ENCODE measurements around the gene PSTPIP1. TPM values are rescaled to one million over a fixed set of nuclear protein-coding genes. Genes with fewer than 3 reads are reported as not detected.

The PSTPIP1 gene
- total RNA-seq, 4 donors from 2014 or later = 0.57 to 9.9 (median 5.3) TPM

- no peaks in the 10 kb centered on the region for H3K36me3 ChIP-seq
- intact Hi-C loops (cut with DNase I) = no loop called here
- H3K4me1 ChIP-seq = peaks cover 0 to 24% (median 0%) of the 10 kb centered on the region in 3 donors
- H3K4me3 ChIP-seq = no peak overlapping the region
- no peaks in the 10 kb centered on the region for H3K9me3 ChIP-seq
- TF ChIP-seq CTCF (IDR thresholded peaks at IDR 0.05) = no peak
- 69 to 79% methylated on average over 5 to 11 of the region's 12 CpGs for WGBS, 2 donors
- no peak overlapping the region for H3K27ac ChIP-seq
- DNase-seq = no peak
- peaks cover 0 to 20% (median 0%) of the 10 kb centered on the region in 4 donors for H3K27me3 ChIP-seq
These were observed 32.3 kb downstream of the PSTPIP1 start for GRCh38 chr15:77027111-77027696.

DNA sequence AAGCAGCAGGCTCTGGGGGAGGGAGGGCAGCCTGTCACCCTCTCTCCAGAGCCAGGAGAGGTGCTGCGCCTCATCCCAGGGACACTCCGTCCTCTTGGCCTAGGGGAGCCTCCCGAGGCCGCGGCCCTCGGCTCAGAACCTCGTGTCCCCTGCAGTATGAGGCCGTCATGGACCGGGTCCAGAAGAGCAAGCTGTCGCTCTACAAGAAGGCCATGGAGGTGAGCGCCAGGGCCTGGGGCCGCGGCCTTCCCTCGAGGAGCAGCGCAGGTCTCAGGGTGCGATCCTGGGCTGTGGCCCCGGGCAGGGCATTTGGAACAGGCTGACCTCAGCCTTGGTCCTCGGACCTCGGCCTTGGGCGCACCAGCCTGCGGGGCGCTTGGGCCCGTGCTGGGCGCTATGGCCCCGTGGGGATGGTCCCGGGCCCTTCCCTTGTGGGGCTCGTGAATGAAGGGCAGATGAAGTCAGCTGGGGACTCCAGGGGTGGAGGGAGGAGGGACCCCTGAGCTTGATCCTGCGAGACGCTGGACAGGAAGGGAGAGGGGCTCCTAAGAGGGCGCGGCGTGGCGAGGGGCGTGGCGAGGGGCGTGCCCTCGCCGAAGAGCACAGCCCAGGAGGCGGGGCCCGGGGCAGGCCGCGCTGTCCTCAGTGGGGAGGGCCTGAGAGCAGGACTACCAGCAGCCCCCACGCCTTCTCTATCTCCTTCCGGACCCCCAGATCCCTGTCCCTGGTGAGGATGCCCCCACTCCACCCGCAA is 32.9 kb downstream of the PSTPIP1 start:
- H3K4me1 ChIP-seq = peaks cover 0 to 24% (median 0%) of the 10 kb centered on the region in 3 donors
- no peaks in the 10 kb centered on the region for H3K36me3 ChIP-seq
- no peak overlapping the region for H3K27ac ChIP-seq
- TF ChIP-seq POLR2A (IDR thresholded peaks at IDR 0.05) (no peak), CTCF (IDR thresholded peaks at IDR 0.05) (no peak)
- intact Hi-C loops (cut with DNase I) = no loop called here
- peak overlapping the region in 2 of 4 donors; percentile 12 to 43 for H3K4me3 ChIP-seq
- no peak for DNase-seq
- H3K27me3 ChIP-seq = peaks cover 0 to 20% (median 0%) of the 10 kb centered on the region in 4 donors
- H3K9me3 ChIP-seq = no peaks in the 10 kb centered on the region
- 63% methylated on average over 8 of the region's 45 CpGs; no CpG with 5 or more reads in 1 of the 2 donors for WGBS, 2 donors

- Histone ChIP-seq H3K4me3 (peak overlapping the region in 2 of 4 donors; percentile 12 to 43), H3K9me3 (no peaks in the 10 kb centered on the region), H3K27me3 (peaks cover 0 to 20% (median 0%) of the 10 kb centered on the region in 4 donors), H3K27ac (no peak overlapping the region), H3K4me1 (peaks cover 0 to 24% (median 0%) of the 10 kb centered on the region in 3 donors), H3K36me3 (no peaks in the 10 kb centered on the region)
- intact Hi-C loops (cut with DNase I) = no loop called here
- DNase-seq = no peak
- TF ChIP-seq CTCF (IDR thresholded peaks at IDR 0.05) (no peak), POLR2A (IDR thresholded peaks at IDR 0.05) (no peak)
- WGBS, 2 donors = 80% methylated on average over 3 of the region's 22 CpGs; no CpG with 5 or more reads in 1 of the 2 donors
These were observed 33.7 kb downstream of the PSTPIP1 start for GRCh38 chr15:77028451-77029165.

DNA sequence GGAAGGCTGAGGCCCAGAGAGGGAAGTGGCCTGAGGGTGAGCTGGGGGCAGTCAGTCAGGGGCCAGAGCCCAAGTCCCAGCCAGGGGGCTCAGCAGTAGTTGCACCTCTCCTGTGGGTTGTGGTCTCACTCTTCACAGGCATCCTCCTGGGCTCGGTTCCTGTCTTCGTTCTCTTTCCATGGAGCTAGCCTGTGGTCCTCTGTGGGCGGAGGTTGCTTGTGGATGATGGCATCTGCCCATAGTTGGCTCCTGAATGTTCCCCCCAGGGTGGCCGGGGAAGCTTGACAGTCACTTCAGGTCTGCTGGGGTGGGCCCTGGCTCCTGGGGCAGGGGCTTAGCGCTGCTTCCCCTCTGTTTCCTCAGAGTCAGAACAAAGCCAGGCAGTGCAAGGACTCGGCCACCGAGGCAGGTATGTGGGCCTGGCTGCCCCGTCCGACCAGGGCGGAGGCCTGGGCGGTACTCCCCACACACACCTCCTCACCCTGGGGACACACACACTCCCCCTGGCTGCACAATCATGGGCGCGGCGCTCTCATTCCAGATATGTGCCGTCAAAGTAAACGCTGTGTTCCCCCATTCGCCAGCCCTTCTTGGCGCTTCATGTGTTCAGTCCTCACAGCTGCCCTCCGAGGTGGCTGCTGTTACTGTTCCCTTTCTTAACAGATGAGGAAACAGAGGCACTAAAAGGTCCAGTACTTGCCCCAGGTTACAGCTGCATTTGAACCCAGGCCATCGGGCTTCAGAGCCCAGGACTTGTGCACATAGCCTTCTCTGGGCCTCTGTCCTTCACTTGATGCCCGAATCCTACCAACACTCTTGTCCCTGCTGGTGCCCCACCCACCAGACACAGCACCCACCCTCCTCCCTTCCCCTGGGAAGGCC is 34.5 kb downstream of the PSTPIP1 start:
- peaks cover 0 to 18% (median 0%) of the 10 kb centered on the region in 3 donors for H3K4me1 ChIP-seq
- intact Hi-C loops (cut with DNase I) = no loop called here
- WGBS, 2 donors = 73 to 87% methylated on average over 12 to 15 of the region's 21 CpGs
- no peaks in the 10 kb centered on the region for H3K9me3 ChIP-seq
- TF ChIP-seq POLR2A (IDR thresholded peaks at IDR 0.05) (no peak), CTCF (IDR thresholded peaks at IDR 0.05) (no peak)
- DNase-seq = no peak
- no peak overlapping the region for H3K27ac ChIP-seq
- H3K27me3 ChIP-seq = peaks cover 0 to 20% (median 0%) of the 10 kb centered on the region in 4 donors
- H3K36me3 ChIP-seq = no peaks in the 10 kb centered on the region
- no peak overlapping the region for H3K4me3 ChIP-seq

Data from esophagus squamous epithelium (tissue), 5 donors.